Measurements from ENCODE around the gene OPA3.
"Not testable (repeated sequence)": the region's sequence is repeated elsewhere in the genome, so short reads cannot be mapped to it uniquely, and the experiment has no call there.

OPA3 gene

GRCh38 chr19:45512881-45513483, 71.6 kb downstream of the OPA3 start:
- TF ChIP-seq, protein P1, sequence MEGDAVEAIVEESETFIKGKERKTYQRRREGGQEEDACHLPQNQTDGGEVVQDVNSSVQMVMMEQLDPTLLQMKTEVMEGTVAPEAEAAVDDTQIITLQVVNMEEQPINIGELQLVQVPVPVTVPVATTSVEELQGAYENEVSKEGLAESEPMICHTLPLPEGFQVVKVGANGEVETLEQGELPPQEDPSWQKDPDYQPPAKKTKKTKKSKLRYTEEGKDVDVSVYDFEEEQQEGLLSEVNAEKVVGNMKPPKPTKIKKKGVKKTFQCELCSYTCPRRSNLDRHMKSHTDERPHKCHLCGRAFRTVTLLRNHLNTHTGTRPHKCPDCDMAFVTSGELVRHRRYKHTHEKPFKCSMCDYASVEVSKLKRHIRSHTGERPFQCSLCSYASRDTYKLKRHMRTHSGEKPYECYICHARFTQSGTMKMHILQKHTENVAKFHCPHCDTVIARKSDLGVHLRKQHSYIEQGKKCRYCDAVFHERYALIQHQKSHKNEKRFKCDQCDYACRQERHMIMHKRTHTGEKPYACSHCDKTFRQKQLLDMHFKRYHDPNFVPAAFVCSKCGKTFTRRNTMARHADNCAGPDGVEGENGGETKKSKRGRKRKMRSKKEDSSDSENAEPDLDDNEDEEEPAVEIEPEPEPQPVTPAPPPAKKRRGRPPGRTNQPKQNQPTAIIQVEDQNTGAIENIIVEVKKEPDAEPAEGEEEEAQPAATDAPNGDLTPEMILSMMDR (IDR thresholded peaks at IDR 0.05; ENCODE audit: low read depth, low read length, missing control alignments) = no peak
- in situ Hi-C loops (cut with HindIII; ENCODE audit: low pct_ligation_motif_present, low sequenced_read_pairs) = no loop called here
- Histone ChIP-seq H3K27ac (no peak overlapping the region), H3K27me3 (replicated peaks) (no peaks in the 10 kb centered on the region), H3K36me3 (replicated peaks) (peaks cover 36% of the 10 kb centered on the region), H3K4me3 (ENCODE audit: low read depth, low read length) (no peak overlapping the region)
- DNase-seq = no peak

GRCh38 chr19:45511074-45511473, 73.5 kb downstream of the OPA3 start:
- H3K27ac ChIP-seq = no peak overlapping the region
- in situ Hi-C loops (cut with HindIII; ENCODE audit: low pct_ligation_motif_present, low sequenced_read_pairs) = no loop called here

DNA sequence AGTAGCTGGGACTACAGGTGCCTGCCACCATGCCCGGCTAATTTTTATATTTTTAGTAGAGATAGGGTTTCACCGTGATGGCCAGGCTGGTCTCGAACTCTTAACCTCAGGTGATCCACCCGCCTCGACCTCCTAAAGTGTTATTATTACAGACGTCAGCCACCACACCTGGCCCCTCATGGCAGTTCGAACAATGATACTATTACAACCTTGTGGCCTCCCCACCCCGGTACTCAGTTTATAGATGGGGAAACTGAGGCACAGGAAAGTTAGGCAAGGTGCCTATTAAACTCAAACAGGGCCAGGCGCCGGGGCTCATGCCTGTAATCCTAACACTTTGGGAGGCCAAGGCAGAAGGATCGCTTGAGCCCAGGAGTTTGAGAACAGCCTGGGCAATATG, 74.2 kb downstream of the OPA3 start:
- H3K27ac ChIP-seq = not testable (repeated sequence)

More at GRCh38 chr19:45511074-45511473, 73.5 kb downstream of the OPA3 start:
- DNase-seq = no peak
- Histone ChIP-seq H3K4me3 (ENCODE audit: low read depth, low read length) (no peak overlapping the region), H3K36me3 (replicated peaks) (peaks cover 23% of the 10 kb centered on the region), H3K27me3 (replicated peaks) (no peaks in the 10 kb centered on the region)
- TF ChIP-seq, protein P1 (IDR thresholded peaks at IDR 0.05; ENCODE audit: low read depth, low read length, missing control alignments) = no peak

GRCh38 chr19:45509692-45510015, 74.9 kb downstream of the OPA3 start:
- H3K36me3 ChIP-seq (replicated peaks) = peaks cover 10% of the 10 kb centered on the region
- TF ChIP-seq, protein P1 (IDR thresholded peaks at IDR 0.05; ENCODE audit: low read depth, low read length, missing control alignments) = no peak

More for the DNA sequence above, 74.2 kb downstream of the OPA3 start:
- H3K4me3 ChIP-seq (ENCODE audit: low read depth, low read length); H3K27me3 ChIP-seq (replicated peaks); DNase-seq; in situ Hi-C loops (cut with HindIII; ENCODE audit: low pct_ligation_motif_present, low sequenced_read_pairs): not testable (repeated sequence)
- H3K36me3 ChIP-seq (replicated peaks) = peaks cover 17% of the 10 kb centered on the region

GRCh38 chr19:45508861-45509691, 75.5 kb downstream of the OPA3 start:
- in situ Hi-C loops (cut with HindIII; ENCODE audit: low pct_ligation_motif_present, low sequenced_read_pairs) = no loop called here
- DNase-seq = peak; percentile 71
- H3K27me3 ChIP-seq (replicated peaks) = no peaks in the 10 kb centered on the region
- H3K4me3 ChIP-seq (ENCODE audit: low read depth, low read length) = peak overlapping the region; percentile 91
- H3K27ac ChIP-seq = peak overlapping the region; percentile 91
- peaks cover 6% of the 10 kb centered on the region for H3K36me3 ChIP-seq (replicated peaks)
- TF ChIP-seq, protein P1 (IDR thresholded peaks at IDR 0.05; ENCODE audit: low read depth, low read length, missing control alignments) = no peak

More at GRCh38 chr19:45509692-45510015, 74.9 kb downstream of the OPA3 start:
- Histone ChIP-seq H3K4me3 (ENCODE audit: low read depth, low read length) (peak overlapping the region; percentile 91), H3K27me3 (replicated peaks) (no peaks in the 10 kb centered on the region), H3K27ac (peak overlapping the region; percentile 25)
- DNase-seq = no peak
- in situ Hi-C loops (cut with HindIII; ENCODE audit: low pct_ligation_motif_present, low sequenced_read_pairs) = no loop called here

DNA sequence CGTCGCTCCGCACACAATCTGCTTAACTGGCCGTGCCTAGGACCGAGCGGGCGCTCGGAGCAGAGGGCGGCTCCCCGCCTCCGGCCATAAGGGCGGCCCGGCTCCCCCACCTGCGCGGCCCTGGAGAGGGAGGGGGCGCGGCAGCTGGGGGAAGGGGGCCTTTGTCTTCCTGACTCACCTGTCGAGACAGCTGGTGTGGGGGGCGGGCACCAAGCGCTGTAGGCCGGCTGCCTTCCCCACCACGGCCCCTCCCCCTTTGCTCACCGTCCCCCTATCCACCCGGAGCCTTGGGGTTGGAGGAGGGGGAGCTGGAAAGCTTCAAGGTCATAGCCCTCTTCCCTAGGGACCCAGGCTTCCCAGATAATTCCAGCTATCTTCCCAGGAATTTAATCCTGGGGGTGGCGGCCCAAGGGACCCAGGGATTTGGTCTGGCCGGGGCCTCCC, 76.2 kb downstream of the OPA3 start:
- Histone ChIP-seq H3K27ac (peak overlapping the region; percentile 91), H3K36me3 (replicated peaks) (peaks cover 6% of the 10 kb centered on the region), H3K4me3 (ENCODE audit: low read depth, low read length) (peak overlapping the region; percentile 91), H3K27me3 (replicated peaks) (no peaks in the 10 kb centered on the region)
- TF ChIP-seq, protein P1 (IDR thresholded peaks at IDR 0.05; ENCODE audit: low read depth, low read length, missing control alignments) = no peak
- no peak for DNase-seq
- in situ Hi-C loops (cut with HindIII; ENCODE audit: low pct_ligation_motif_present, low sequenced_read_pairs) = no loop called here
